H1 (cell line): ENCODE results near the gene HTN3. TPM values are rescaled to one million over a fixed set of nuclear protein-coding genes. Genes with fewer than 3 reads are reported as not detected.

Source experiments
- CTCF ChIA-PET: fragments of 300-600 bp; sonication (Branson Sonifier 250); formaldehyde crosslinking; loops from one replicate; lab custom pipeline; 2021; ENCODE audit not compliant: partially characterized antibody; lab: Charles Lee
- POLR2A ChIA-PET: fragments of 300-600 bp; sonication (Branson Sonifier 250); formaldehyde crosslinking; loops from one replicate; lab custom pipeline; 2021; ENCODE audit warnings: inconsistent platforms; ENCODE audit not compliant: partially characterized antibody; lab: Charles Lee
- DNase-seq, 2 experiments: peaks; one replicate each; pipeline versions ENCODE4 v3.0.0 to v3.0.0-alpha.2; 2010 to 2022; ENCODE audit warnings: low spot score in 2 of 2, low read depth in 1 of 2, mixed read lengths in 1 of 2
- FAIRE-seq: peaks from 2 replicates; lab custom pipeline; 2011; peaks lifted over from hg19 to GRCh38; lab: Jason Lieb, UNC
- H2AFZ ChIP-seq: 2 replicates; pipeline ENCODE4 v1.8.1; 2012; ENCODE audit warnings: low read length, inconsistent platforms
- H2AK5ac ChIP-seq: 2 replicates; pipeline ENCODE4 v1.6.1; 2013; ENCODE audit warnings: low read depth, low read length
- H2BK120ac ChIP-seq: replicated peaks from 2 replicates; pipeline ENCODE3; 2013; ENCODE audit warnings: low read depth, low read length, inconsistent platforms
- H2BK12ac ChIP-seq: 2 replicates; pipeline ENCODE4 v1.6.1; 2013; ENCODE audit warnings: low read depth, low read length
- H2BK15ac ChIP-seq: 2 replicates; pipeline ENCODE4 v1.6.1; 2013; ENCODE audit warnings: low read length
- H2BK20ac ChIP-seq: 2 replicates; pipeline ENCODE4 v1.6.1; 2013; ENCODE audit warnings: low read length
- H2BK5ac ChIP-seq: 2 replicates; pipeline ENCODE4 v1.6.1; 2013; ENCODE audit warnings: low read depth, low read length
- H3K14ac ChIP-seq: 2 replicates; pipeline ENCODE4 v1.6.1; 2013; ENCODE audit warnings: inconsistent platforms; ENCODE audit not compliant: insufficient read length
- H3K18ac ChIP-seq: 2 replicates; pipeline ENCODE4 v1.6.1; 2013; ENCODE audit warnings: low read length; ENCODE audit errors: extremely low read depth
- H3K23ac ChIP-seq: 2 replicates; pipeline ENCODE4 v1.6.1; 2013; ENCODE audit warnings: inconsistent platforms; ENCODE audit not compliant: insufficient read length
- H3K23me2 ChIP-seq: 2 replicates; pipeline ENCODE4 v1.6.1; 2013; ENCODE audit warnings: low read depth, low read length
- H3K27ac ChIP-seq: 2 replicates; pipeline ENCODE4 v1.6.1; 2011; ENCODE audit warnings: low read depth, low read length, inconsistent platforms
- H3K27me3 ChIP-seq, 4 experiments: replicated peaks in 1 of 4; 1 replicate in 1 of 4; 2 replicates in 3 of 4; pipeline versions ENCODE4 v1.6.1 to v1.8.1; 2011 to 2013; ENCODE audit warnings: low read length in 3 of 4, mild to moderate bottlenecking in 3 of 4, inconsistent platforms in 2 of 4, mixed read lengths in 2 of 4, moderate library complexity in 1 of 4; ENCODE audit not compliant: control insufficient read depth in 3 of 4, insufficient read depth in 3 of 4; ENCODE audit errors: extremely low read depth in 1 of 4
- H3K36me3 ChIP-seq, 4 experiments: 2 replicates each; pipeline versions ENCODE4 v1.6.1 to v1.8.1; 2011 to 2013; ENCODE audit warnings: mild to moderate bottlenecking in 4 of 4, low read length in 3 of 4, moderate library complexity in 2 of 4, control low read depth in 1 of 4, inconsistent platforms in 1 of 4; ENCODE audit not compliant: insufficient read depth in 4 of 4, control insufficient read depth in 2 of 4
- H3K4ac ChIP-seq: replicated peaks from 2 replicates; pipeline ENCODE3; 2013; ENCODE audit warnings: low read length, low read depth, mixed read lengths, inconsistent platforms; ENCODE audit not compliant: insufficient read length
- H3K4me1 ChIP-seq, 4 experiments: replicated peaks in 1 of 4; 1 replicate in 1 of 4; 2 replicates in 3 of 4; pipeline versions ENCODE4 v1.6.1 to v1.8.1; 2011 to 2013; ENCODE audit warnings: low read length in 3 of 4, inconsistent platforms in 2 of 4, mixed read lengths in 1 of 4; ENCODE audit not compliant: insufficient read depth in 4 of 4, control insufficient read depth in 3 of 4
- H3K4me2 ChIP-seq, 2 experiments: 2 replicates each; pipeline versions ENCODE4 v1.6.1 to v1.8.1; 2011 to 2013; ENCODE audit warnings: low read depth in 2 of 2, low read length in 2 of 2, control low read depth in 1 of 2, inconsistent platforms in 1 of 2, mild to moderate bottlenecking in 1 of 2; ENCODE audit not compliant: insufficient read depth in 1 of 2
- H3K4me3 ChIP-seq, 4 experiments: fragments of 200-600, 300-600 bp in 1 of 4; sonication (generic), shearing (Covaris generic), sonication (Bioruptor Twin) in 1 of 4; 2 replicates each; pipeline versions ENCODE4 v1.5.1 to v1.8.1; 2011 to 2016; ENCODE audit warnings: low read length in 4 of 4, low read depth in 3 of 4, control low read depth in 2 of 4, inconsistent platforms in 2 of 4, mild to moderate bottlenecking in 2 of 4, mixed read lengths in 1 of 4, moderate library complexity in 1 of 4; ENCODE audit not compliant: insufficient read depth in 2 of 4; ENCODE audit errors: extremely low read depth in 1 of 4
- H3K56ac ChIP-seq: replicated peaks from 2 replicates; pipeline ENCODE3; 2013; ENCODE audit warnings: low read depth, mild to moderate bottlenecking, mixed read lengths, low read length, inconsistent platforms; ENCODE audit not compliant: insufficient read length
- H3K79me1 ChIP-seq: 2 replicates; pipeline ENCODE4 v1.6.1; 2013; ENCODE audit warnings: low read depth, low read length, control low read depth
- H3K79me2 ChIP-seq, 2 experiments: 2 replicates each; pipeline versions ENCODE4 v1.6.1 to v1.8.1; 2012 to 2013; ENCODE audit warnings: low read length in 2 of 2, mild to moderate bottlenecking in 2 of 2, inconsistent platforms in 1 of 2; ENCODE audit not compliant: insufficient read depth in 2 of 2, control insufficient read depth in 1 of 2
- H3K9ac ChIP-seq, 4 experiments: replicated peaks in 1 of 4; 1 replicate in 1 of 4; 2 replicates in 3 of 4; pipeline versions ENCODE4 v1.6.1 to v1.8.1; 2011 to 2013; ENCODE audit warnings: low read depth in 3 of 4, low read length in 3 of 4, control low read depth in 2 of 4, mild to moderate bottlenecking in 2 of 4, moderate library complexity in 2 of 4, inconsistent platforms in 1 of 4; ENCODE audit errors: extremely low read depth in 1 of 4
- H3K9me3 ChIP-seq, 2 experiments: 2 replicates each; pipeline versions ENCODE4 v1.6.1 to v1.8.1; 2012 to 2013; ENCODE audit warnings: mild to moderate bottlenecking in 2 of 2, moderate library complexity in 2 of 2, control low read depth in 1 of 2, inconsistent platforms in 1 of 2, low read depth in 1 of 2, low read length in 1 of 2, mixed read lengths in 1 of 2; ENCODE audit not compliant: insufficient read depth in 2 of 2
- H4K20me1 ChIP-seq, 2 experiments: replicated peaks in 1 of 2; 2 replicates each; pipeline versions ENCODE3 to v1.8.1; 2011 to 2013; ENCODE audit warnings: inconsistent platforms in 2 of 2, low read length in 2 of 2, mild to moderate bottlenecking in 1 of 2; ENCODE audit not compliant: insufficient read depth in 2 of 2, control insufficient read depth in 1 of 2
- H4K5ac ChIP-seq: 2 replicates; pipeline ENCODE4 v1.6.1; 2013; ENCODE audit warnings: low read length, low read depth, mixed read lengths, inconsistent platforms; ENCODE audit not compliant: insufficient read length
- H4K8ac ChIP-seq: 2 replicates; pipeline ENCODE4 v1.8.0; 2013; ENCODE audit warnings: mild to moderate bottlenecking, moderate library complexity, low read length, inconsistent platforms; ENCODE audit not compliant: insufficient read depth; ENCODE audit errors: extremely low read depth
- H4K91ac ChIP-seq: replicated peaks from 2 replicates; pipeline ENCODE3; 2013; ENCODE audit warnings: low read length, mixed read lengths, inconsistent platforms; ENCODE audit not compliant: insufficient read length
- BCL11A ChIP-seq, 2 experiments: IDR thresholded peaks; one replicate each; pipeline ENCODE4 v1.6.1; 2011; ENCODE audit warnings: low read depth in 2 of 2, low read length in 2 of 2, mild to moderate bottlenecking in 2 of 2
- CEBPB ChIP-seq: IDR thresholded peaks from 2 replicates; pipeline ENCODE4 v1.6.1; 2012; ENCODE audit warnings: low read depth, low read length
- CHD2 ChIP-seq: IDR thresholded peaks from 2 replicates; pipeline ENCODE4 v1.6.1; 2012; ENCODE audit warnings: low read length, improper control_type of control experiment
- CREB1 ChIP-seq: IDR thresholded peaks from 2 replicates; pipeline ENCODE4 v1.6.1; 2012; ENCODE audit warnings: inconsistent platforms
- CTBP2 ChIP-seq: IDR thresholded peaks from 2 replicates; pipeline ENCODE4 v1.7.0; 2011; ENCODE audit warnings: borderline replicate concordance, mild to moderate bottlenecking, moderate library complexity, mixed read lengths, low read length; ENCODE audit not compliant: insufficient read depth, insufficient read length
- E2F6 ChIP-seq: IDR thresholded peaks from 2 replicates; pipeline ENCODE4 v1.6.1; 2012; ENCODE audit warnings: inconsistent platforms
- GTF2F1 ChIP-seq: IDR thresholded peaks from 2 replicates; pipeline ENCODE4 v1.6.1; 2012; ENCODE audit warnings: low read depth, low read length, improper control_type of control experiment, borderline replicate concordance
- KDM5A ChIP-seq: fragments of 200-600 bp; IDR thresholded peaks from 2 replicates; pipeline ENCODE4 v1.7.1; 2012; ENCODE audit warnings: mild to moderate bottlenecking, low read length, inconsistent platforms, mixed read lengths
- NRF1 ChIP-seq: IDR thresholded peaks from 2 replicates; pipeline ENCODE4 v1.6.1; 2011; ENCODE audit warnings: mild to moderate bottlenecking, low read depth, low read length, improper control_type of control experiment
- PHF8 ChIP-seq: fragments of 200-600 bp; sonication (generic); conservative IDR thresholded peaks from 2 replicates; pipeline ENCODE4 v1.7.1; 2012; ENCODE audit warnings: low read depth, mild to moderate bottlenecking, inconsistent platforms, low read length, moderate library complexity
- POLR2AphosphoS5 ChIP-seq: IDR thresholded peaks from 2 replicates; pipeline ENCODE4 v1.6.1; 2011; ENCODE audit warnings: low read depth, low read length
- RFX5 ChIP-seq: IDR thresholded peaks from 2 replicates; pipeline ENCODE4 v1.6.1; 2011; ENCODE audit warnings: low read depth, low read length, improper control_type of control experiment, borderline replicate concordance
- RXRA ChIP-seq: IDR thresholded peaks from 2 replicates; pipeline ENCODE4 v1.6.1; 2011; ENCODE audit warnings: low read depth, mild to moderate bottlenecking, low read length, moderate library complexity; ENCODE audit not compliant: insufficient read depth
- SP2 ChIP-seq: IDR thresholded peaks from 2 replicates; pipeline ENCODE4 v1.6.1; 2012; ENCODE audit warnings: mild to moderate bottlenecking, low read length, inconsistent platforms
- SUZ12 ChIP-seq: fragments of 200-600 bp; sonication (generic); IDR thresholded peaks from 2 replicates; pipeline ENCODE4 v1.6.1; 2012; ENCODE audit warnings: mild to moderate bottlenecking, inconsistent platforms, low read length, moderate library complexity, mixed read lengths
- ZNF274 ChIP-seq: IDR thresholded peaks from 2 replicates; pipeline ENCODE4 v1.7.0; 2012; ENCODE audit warnings: low read length, borderline replicate concordance; ENCODE audit errors: extremely low read depth
- WGBS, 2 experiments: shearing (Covaris generic) in 1 of 2; methylation state at CpG; one replicate each; pipeline versions ENCODE4 v1.1.6 to v1.1.7; 2013 to 2015; ENCODE audit warnings: low lambda C conversion rate in 2 of 2, mixed read lengths in 2 of 2, inconsistent platforms in 1 of 2, low coverage in 1 of 2, missing lambda C conversion rate in 1 of 2; ENCODE audit not compliant: insufficient replicate concordance in 2 of 2, insufficient coverage in 1 of 2, insufficient read length in 1 of 2; ENCODE audit errors: extremely low coverage in 1 of 2, missing lambda C conversion rate in 1 of 2; 5-methylcytosine and 5-hydroxymethylcytosine counted together
- polyA plus RNA-seq, 7 experiments: library from polyadenylated mRNA; depleted of rRNA in 3 of 7; stranded (reverse) in 5 of 7; unstranded in 2 of 7; fragments of >200 nt in 5 of 7; fragments of 200-250 nt in 2 of 7; gene quantifications; 1 replicate in 5 of 7; 2 replicates in 1 of 7; 4 replicates in 1 of 7; pipeline versions ENCODE4 v1.2.1 to v1.2.3, GENCODE V29; 2011 to 2013; ENCODE audit warnings: missing spikeins in 2 of 7, mixed read lengths in 2 of 7
- total RNA-seq: library from RNA; stranded (reverse); fragmentation: NEBNext Ultra II Directional; extraction: Animal tissue kit (Norgen Biotek cat#: 25700); gene quantifications from 2 replicates; pipeline ENCODE4 v1.2.1, GENCODE V29; 2021

The HTN3 gene
- total and polyA plus RNA-seq, 2 of the 8 experiments (the other 6 are each of a cell fraction or from before 2014, with no cell fraction given) = not detected

GRCh38 chr4:70023218-70023617 is 5.0 kb upstream of the HTN3 start:
- no peaks in the 10 kb centered on the region for H4K20me1 ChIP-seq
- H2BK5ac ChIP-seq = no peak overlapping the region
- CTCF ChIA-PET = no interaction called here
- H3K23me2 ChIP-seq = no peaks in the 10 kb centered on the region
- no peaks in the 10 kb centered on the region for H3K27me3 ChIP-seq
- H3K4ac ChIP-seq = no peak overlapping the region
- H4K8ac ChIP-seq = no peak overlapping the region
- 92% methylated on average over 2 of the region's 2 CpGs; no CpG with 5 or more reads in 1 of the 2 experiments for WGBS, 2 experiments
- H2AK5ac ChIP-seq = no peak overlapping the region
- H4K5ac ChIP-seq = no peak overlapping the region
- H2BK120ac ChIP-seq = no peak overlapping the region
- H3K36me3 ChIP-seq = no peaks in the 10 kb centered on the region
- H2BK15ac ChIP-seq = no peak overlapping the region
- H3K27ac ChIP-seq = no peak overlapping the region
- no peak overlapping the region for H2BK12ac ChIP-seq
- H3K79me1 ChIP-seq = no peaks in the 10 kb centered on the region
- DNase-seq (no peak), FAIRE-seq (no peak)
- H3K4me1 ChIP-seq = no peaks in the 10 kb centered on the region
- H3K9me3 ChIP-seq = no peaks in the 10 kb centered on the region
- H2BK20ac ChIP-seq = no peak overlapping the region
- no peak overlapping the region for H3K14ac ChIP-seq
- POLR2A ChIA-PET = no interaction called here
- no peak overlapping the region for H2AFZ ChIP-seq
- H3K9ac ChIP-seq = no peak overlapping the region
- H3K4me2 ChIP-seq = no peak overlapping the region
- no peak overlapping the region for H4K91ac ChIP-seq
- no peak overlapping the region for H3K56ac ChIP-seq
- H3K18ac ChIP-seq = no peak overlapping the region
- no peak overlapping the region for H3K23ac ChIP-seq
- H3K4me3 ChIP-seq = no peak overlapping the region
- H3K79me2 ChIP-seq = no peaks in the 10 kb centered on the region
- TF ChIP-seq SUZ12 (no peak), RFX5 (no peak), CHD2 (no peak), E2F6 (no peak), CTBP2 (no peak), CEBPB (no peak), CREB1 (no peak), BCL11A (IDR thresholded peaks at IDR 0.05; ENCODE audit: low read depth in 2 of 2, low read length in 2 of 2) (no peak), PHF8 (no peak), KDM5A (no peak), SP2 (no peak), RXRA (no peak), NRF1 (no peak), GTF2F1 (no peak), POLR2AphosphoS5 (no peak), ZNF274 (no peak)
